Neuronal stem cell (in vitro differentiated cells): Measurements from ENCODE around the gene C7.

Experiments
- DNase-seq: peaks from one replicate; pipeline ENCODE4 v3.0.0-alpha.2; 2013; ENCODE audit warnings: low spot score
- H2AFZ ChIP-seq: one replicate; pipeline ENCODE4 v1.6.1; 2013; ENCODE audit warnings: mild to moderate bottlenecking, low read length, inconsistent platforms
- H2AK5ac ChIP-seq: 2 replicates; pipeline ENCODE4 v1.6.1; 2013; ENCODE audit warnings: low read depth, mild to moderate bottlenecking, inconsistent platforms, low read length, moderate library complexity, mixed read lengths
- H2BK120ac ChIP-seq: 2 replicates; pipeline ENCODE4 v1.6.1; 2013; ENCODE audit warnings: low read depth, mild to moderate bottlenecking, inconsistent platforms, low read length, moderate library complexity, mixed read lengths
- H2BK12ac ChIP-seq: one replicate; pipeline ENCODE4 v1.6.1; 2013; ENCODE audit warnings: low read length, inconsistent platforms
- H2BK15ac ChIP-seq: 2 replicates; pipeline ENCODE4 v1.6.1; 2013; ENCODE audit warnings: mild to moderate bottlenecking, low read length, inconsistent platforms, mixed read lengths
- H2BK5ac ChIP-seq: one replicate; pipeline ENCODE4 v1.6.1; 2013; ENCODE audit warnings: inconsistent platforms, mild to moderate bottlenecking, low read length, moderate library complexity
- H3K14ac ChIP-seq: one replicate; pipeline ENCODE4 v1.6.1; 2013; ENCODE audit warnings: low read length, inconsistent platforms
- H3K18ac ChIP-seq: 2 replicates; pipeline ENCODE4 v1.6.1; 2013; ENCODE audit warnings: low read length, inconsistent platforms
- H3K23ac ChIP-seq: 2 replicates; pipeline ENCODE4 v1.6.1; 2013; ENCODE audit warnings: low read depth, mild to moderate bottlenecking, mixed read lengths, low read length, inconsistent platforms; ENCODE audit not compliant: poor library complexity
- H3K27ac ChIP-seq: replicated peaks from 3 replicates; pipeline ENCODE4 v1.5.1; 2013; ENCODE audit warnings: low read length, inconsistent platforms
- H3K27me3 ChIP-seq, 3 experiments: 2 replicates each; pipeline ENCODE4 v1.6.1; 2013; ENCODE audit warnings: low read length in 3 of 3, mild to moderate bottlenecking in 2 of 3, inconsistent platforms in 1 of 3, low read depth in 1 of 3, mixed read lengths in 1 of 3, moderate library complexity in 1 of 3; ENCODE audit not compliant: control insufficient read depth in 3 of 3, insufficient read depth in 3 of 3
- H3K36me3 ChIP-seq, 2 donors: replicated peaks in 1 of 2; 2 replicates each; pipeline ENCODE4 v1.6.1; 2013; ENCODE audit warnings: low read length in 2 of 2; ENCODE audit not compliant: control insufficient read depth in 2 of 2, insufficient read depth in 2 of 2
- H3K4ac ChIP-seq: 2 replicates; pipeline ENCODE4 v1.6.1; 2013; ENCODE audit warnings: inconsistent platforms, mild to moderate bottlenecking, low read length, moderate library complexity
- H3K4me1 ChIP-seq, 2 donors: 1 replicate in 1 of 2; 2 replicates in 1 of 2; pipeline ENCODE4 v1.6.1; 2013; ENCODE audit warnings: low read length in 2 of 2, low read depth in 1 of 2; ENCODE audit not compliant: control insufficient read depth in 2 of 2, insufficient read depth in 1 of 2
- H3K4me2 ChIP-seq: one replicate; pipeline ENCODE4 v1.6.1; 2013; ENCODE audit warnings: mild to moderate bottlenecking, low read length, inconsistent platforms; ENCODE audit not compliant: insufficient read depth, poor library complexity, severe bottlenecking
- H3K4me3 ChIP-seq, 2 donors: 2 replicates each; pipeline ENCODE4 v1.5.1; 2013; ENCODE audit warnings: low read length in 2 of 2, mild to moderate bottlenecking in 2 of 2, inconsistent platforms in 1 of 2, moderate library complexity in 1 of 2
- H3K79me1 ChIP-seq: one replicate; pipeline ENCODE4 v1.6.1; 2013; ENCODE audit warnings: low read depth, mild to moderate bottlenecking, inconsistent platforms, low read length, moderate library complexity
- H3K9ac ChIP-seq: one replicate; pipeline ENCODE4 v1.6.1; 2013; ENCODE audit warnings: mild to moderate bottlenecking, low read depth, low read length, inconsistent platforms; ENCODE audit not compliant: poor library complexity
- H3K9me3 ChIP-seq, 2 donors: replicated peaks in 1 of 2; 2 replicates each; pipeline versions ENCODE3 to v1.6.1; 2013; ENCODE audit warnings: low read length in 2 of 2, mild to moderate bottlenecking in 2 of 2, inconsistent platforms in 1 of 2, low read depth in 1 of 2, mixed read lengths in 1 of 2, moderate library complexity in 1 of 2; ENCODE audit not compliant: control insufficient read depth in 2 of 2, insufficient read depth in 1 of 2
- H4K8ac ChIP-seq: one replicate; pipeline ENCODE4 v1.6.1; 2013; ENCODE audit warnings: low read depth, mild to moderate bottlenecking, inconsistent platforms, low read length, moderate library complexity
- H4K91ac ChIP-seq: one replicate; pipeline ENCODE4 v1.6.1; 2013; ENCODE audit warnings: low read length, low read depth, mild to moderate bottlenecking, inconsistent platforms; ENCODE audit not compliant: poor library complexity
- WGBS, 2 donors: extraction: QIAGEN DNeasy Blood & Tissue Kit; methylation state at CpG; one replicate each; pipeline ENCODE4 v1.1.7; 2013; ENCODE audit warnings: missing lambda C conversion rate in 2 of 2, mixed read lengths in 1 of 2; ENCODE audit not compliant: insufficient read length in 2 of 2, insufficient replicate concordance in 1 of 2; ENCODE audit errors: extremely low coverage in 2 of 2; 5-methylcytosine and 5-hydroxymethylcytosine counted together

The C7 gene

DNA sequence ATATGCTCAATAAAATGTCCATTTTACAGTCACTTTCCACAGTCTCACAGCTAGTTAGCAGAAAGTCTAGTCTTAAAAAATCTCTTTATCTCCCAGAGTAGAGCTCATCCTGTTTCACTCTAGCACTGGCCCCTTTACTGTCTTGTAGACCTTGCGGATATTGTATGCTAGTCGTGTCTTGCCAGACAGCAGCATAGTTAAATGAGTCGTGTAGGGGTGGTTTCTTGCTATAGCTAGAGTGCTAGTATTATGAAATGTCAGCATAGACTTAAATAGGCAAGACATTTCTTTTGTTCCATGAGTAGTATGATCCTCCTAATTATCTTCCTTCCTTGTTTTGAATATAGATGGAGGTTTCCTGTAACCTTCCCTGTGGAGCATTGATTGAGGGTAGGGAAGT lies 77.4 kb downstream of the C7 start:
- Histone ChIP-seq H3K18ac (no peak overlapping the region), H4K91ac (no peak overlapping the region), H2AK5ac (no peak overlapping the region), H3K4ac (no peak overlapping the region), H3K27me3 (no peaks in the 10 kb centered on the region), H3K9ac (no peak overlapping the region), H3K23ac (no peak overlapping the region), H3K27ac (no peak overlapping the region), H2BK120ac (no peak overlapping the region), H2AFZ (no peak overlapping the region), H3K14ac (no peak overlapping the region), H3K4me3 (no peak overlapping the region), H2BK5ac (no peak overlapping the region), H3K79me1 (no peaks in the 10 kb centered on the region), H3K4me2 (no peak overlapping the region), H3K4me1 (no peaks in the 10 kb centered on the region), H4K8ac (no peak overlapping the region), H3K36me3 (no peaks in the 10 kb centered on the region), H2BK15ac (no peak overlapping the region), H3K9me3 (no peaks in the 10 kb centered on the region), H2BK12ac (no peak overlapping the region)
- no peak for DNase-seq
- no CpG with 5 or more reads among the region's 3 CpGs for WGBS, 2 donors

DNA sequence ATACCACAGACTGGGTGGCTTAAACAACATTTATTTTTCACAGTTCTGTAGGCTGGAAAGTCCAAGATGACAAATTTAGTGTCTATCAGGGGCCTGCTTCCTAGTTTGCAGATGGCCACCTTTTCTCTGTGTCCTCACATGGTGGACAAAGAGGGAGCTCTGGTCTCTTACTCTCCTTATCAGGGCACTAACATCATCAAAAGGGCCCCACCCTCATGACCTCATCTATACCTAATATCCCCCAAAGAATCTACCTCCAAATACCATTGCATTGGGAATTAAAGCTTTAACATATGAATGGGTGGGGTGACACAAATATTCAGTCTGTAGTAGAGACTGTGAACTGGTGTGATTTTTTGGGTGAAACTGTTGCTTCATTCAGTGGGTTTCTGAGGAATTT lies 78.1 kb downstream of the C7 start:
- Histone ChIP-seq H3K9ac (no peak overlapping the region), H3K79me1 (no peaks in the 10 kb centered on the region), H3K4me3 (no peak overlapping the region), H2AFZ (no peak overlapping the region), H3K18ac (no peak overlapping the region), H3K14ac (no peak overlapping the region), H4K8ac (no peak overlapping the region), H2BK15ac (no peak overlapping the region), H3K9me3 (no peaks in the 10 kb centered on the region), H3K27ac (no peak overlapping the region), H3K36me3 (no peaks in the 10 kb centered on the region), H3K23ac (no peak overlapping the region), H2BK12ac (no peak overlapping the region), H3K4me1 (no peaks in the 10 kb centered on the region), H2BK5ac (no peak overlapping the region), H3K4ac (no peak overlapping the region), H4K91ac (no peak overlapping the region), H3K27me3 (no peaks in the 10 kb centered on the region), H2AK5ac (no peak overlapping the region), H3K4me2 (no peak overlapping the region), H2BK120ac (no peak overlapping the region)
- no peak for DNase-seq

DNA sequence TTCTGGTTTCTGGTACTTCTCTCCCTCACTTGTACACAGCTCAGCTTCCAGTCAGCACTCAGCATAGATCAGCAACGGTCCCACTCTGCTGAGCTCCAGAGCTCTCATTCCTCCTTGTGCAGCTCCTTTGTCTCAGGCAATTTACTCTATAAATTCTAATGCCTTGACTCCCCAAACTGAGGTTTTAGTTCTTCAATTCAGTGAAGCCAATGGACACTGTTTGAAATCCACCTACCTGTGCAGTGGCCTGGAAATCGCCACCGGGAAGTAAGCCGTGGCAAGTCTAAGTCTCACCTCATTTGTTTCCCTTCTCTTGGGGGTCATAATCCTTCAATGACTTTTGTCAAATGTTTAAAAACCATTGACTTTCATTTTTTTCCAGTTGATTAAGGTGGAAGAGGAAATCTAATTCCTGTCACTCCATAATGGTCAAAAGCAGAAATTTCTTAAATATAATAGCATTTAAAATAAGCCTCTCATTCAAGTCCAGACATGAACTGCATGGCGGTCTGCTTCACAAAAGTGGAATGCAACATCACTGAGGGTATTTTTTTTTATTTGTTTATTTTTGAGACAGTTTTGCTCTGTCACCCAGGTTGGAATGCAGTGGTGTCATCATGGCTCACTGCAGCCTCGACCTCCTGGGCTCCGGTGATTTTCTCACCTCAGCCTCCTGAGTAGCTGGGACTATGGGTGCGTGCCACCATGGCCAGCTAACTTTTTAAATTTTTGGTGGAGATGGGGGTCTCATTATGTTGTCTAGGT lies 79.6 kb downstream of the C7 start:
- no peak overlapping the region for H3K27ac ChIP-seq
- no CpG with 5 or more reads among the region's 8 CpGs for WGBS, 2 donors

DNA sequence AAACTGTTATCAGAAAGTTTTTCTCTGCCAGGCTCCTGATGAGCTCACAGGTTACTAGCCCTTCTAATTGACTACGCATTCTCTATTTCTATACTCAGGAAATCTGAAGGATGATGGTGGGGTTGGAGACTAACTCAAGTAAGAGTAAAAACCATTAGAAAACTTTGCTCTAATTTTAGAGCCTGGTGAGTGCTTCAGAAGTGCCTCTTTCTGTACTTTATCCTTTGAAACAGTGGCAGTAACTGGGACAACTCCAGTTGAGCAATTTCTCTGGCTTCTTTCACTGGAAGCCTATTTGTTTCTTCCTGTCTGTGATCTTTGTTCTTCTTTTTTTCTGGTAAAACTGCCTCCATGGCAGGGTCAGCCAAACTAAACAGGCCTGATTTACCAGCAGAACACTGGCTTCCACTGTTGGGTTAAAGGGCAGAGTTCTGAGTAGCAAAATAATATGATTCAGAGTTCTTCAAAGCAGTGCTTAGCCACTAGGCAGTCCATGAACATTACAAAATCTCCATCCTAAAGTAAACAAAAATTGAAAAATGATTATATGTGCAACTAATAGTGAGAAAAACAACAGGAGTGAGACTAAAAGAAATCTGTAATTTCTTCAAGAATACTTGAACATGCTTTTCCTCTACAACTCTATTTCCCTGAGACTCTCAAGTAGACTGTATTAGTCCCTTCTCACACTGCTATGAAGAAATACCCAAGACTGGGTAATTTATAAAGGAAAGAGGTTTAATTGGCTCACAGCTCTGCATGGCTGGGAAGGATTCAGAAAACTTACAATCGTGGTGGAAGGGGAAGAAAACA lies 82.1 kb downstream of the C7 start:
- no peak overlapping the region for H3K27ac ChIP-seq
- no peak overlapping the region for H2BK120ac ChIP-seq
- WGBS, 2 donors = no CpG with 5 or more reads among the region's 2 CpGs
- no peaks in the 10 kb centered on the region for H3K36me3 ChIP-seq
- H4K8ac ChIP-seq = no peak overlapping the region
- H3K14ac ChIP-seq = no peak overlapping the region
- no peak overlapping the region for H2AFZ ChIP-seq
- no peak for DNase-seq
- H3K9ac ChIP-seq = no peak overlapping the region
- H3K4me3 ChIP-seq = no peak overlapping the region
- no peak overlapping the region for H3K4me2 ChIP-seq
- H3K27me3 ChIP-seq = no peaks in the 10 kb centered on the region
- no peak overlapping the region for H3K18ac ChIP-seq
- H2BK15ac ChIP-seq = no peak overlapping the region
- H3K79me1 ChIP-seq = no peaks in the 10 kb centered on the region
- H3K4ac ChIP-seq = no peak overlapping the region
- no peaks in the 10 kb centered on the region for H3K4me1 ChIP-seq
- H2BK5ac ChIP-seq = no peak overlapping the region
- no peak overlapping the region for H4K91ac ChIP-seq
- no peaks in the 10 kb centered on the region for H3K9me3 ChIP-seq
- no peak overlapping the region for H3K23ac ChIP-seq
- no peak overlapping the region for H2AK5ac ChIP-seq
- H2BK12ac ChIP-seq = no peak overlapping the region

More for the DNA sequence above, 79.6 kb downstream of the C7 start:
- Histone ChIP-seq H3K18ac (no peak overlapping the region), H3K4me2 (no peak overlapping the region), H3K23ac (no peak overlapping the region), H3K4me1 (no peaks in the 10 kb centered on the region), H3K14ac (no peak overlapping the region), H2BK120ac (no peak overlapping the region), H3K79me1 (no peaks in the 10 kb centered on the region), H2BK5ac (no peak overlapping the region), H2AFZ (no peak overlapping the region), H4K91ac (no peak overlapping the region), H3K4me3 (no peak overlapping the region), H2BK12ac (no peak overlapping the region), H3K27me3 (no peaks in the 10 kb centered on the region), H3K36me3 (no peaks in the 10 kb centered on the region), H3K4ac (no peak overlapping the region), H3K9ac (no peak overlapping the region), H4K8ac (no peak overlapping the region), H2BK15ac (no peak overlapping the region), H2AK5ac (no peak overlapping the region), H3K9me3 (no peaks in the 10 kb centered on the region)
- no peak for DNase-seq
